ENCODE measurements around the gene SMCO3.

SMCO3 gene

GRCh38 chr12:14843425-14843887 lies 29.5 kb upstream of the SMCO3 start, which contains the start of gene ART4:
Gene ART4, minus strand, starts transcription at chr12:14843526. Its CDS starts 413 bp downstream, at chr12:14843113.
- DNase-seq (ENCODE audit: low spot score) = no peak
- in situ Hi-C loops (cut with MboI; ENCODE audit: low sequenced_read_pairs, unreplicated experiment) = loop anchor here (5.0 kb wide), 1 partner anchor 154 kb away; no protein-coding TSS in a partner anchor
- TF ChIP-seq CTCF (IDR thresholded peaks at IDR 0.05; ENCODE audit: borderline replicate concordance, control extremely low read depth, extremely low read depth, insufficient read depth, missing control alignments) = no peak

- in situ Hi-C loops (cut with MboI; ENCODE audit: low sequenced_read_pairs, unreplicated experiment) = loop anchor here (5.0 kb wide), 1 partner anchor 155 kb away; no protein-coding TSS in a partner anchor
- no peak for DNase-seq (ENCODE audit: low spot score)
- TF ChIP-seq CTCF (IDR thresholded peaks at IDR 0.05; ENCODE audit: borderline replicate concordance, control extremely low read depth, extremely low read depth, insufficient read depth, missing control alignments) = no peak
Observed at GRCh38 chr12:14842315-14842714, 28.3 kb upstream of the SMCO3 start.

- no peak for TF ChIP-seq CTCF (IDR thresholded peaks at IDR 0.05; ENCODE audit: borderline replicate concordance, control extremely low read depth, extremely low read depth, insufficient read depth, missing control alignments)
- DNase-seq (ENCODE audit: low spot score) = no peak
- in situ Hi-C loops (cut with MboI; ENCODE audit: low sequenced_read_pairs, unreplicated experiment) = loop anchor here (5.0 kb wide), 1 partner anchor 156 kb away; no protein-coding TSS in a partner anchor
Observed at GRCh38 chr12:14841761-14842160, 27.8 kb upstream of the SMCO3 start.

GRCh38 chr12:14840616-14841015 lies 26.6 kb upstream of the SMCO3 start:
- no peak for TF ChIP-seq CTCF (IDR thresholded peaks at IDR 0.05; ENCODE audit: borderline replicate concordance, control extremely low read depth, extremely low read depth, insufficient read depth, missing control alignments)
- no peak for DNase-seq (ENCODE audit: low spot score)
- in situ Hi-C loops (cut with MboI; ENCODE audit: low sequenced_read_pairs, unreplicated experiment) = loop anchor here (5.0 kb wide), 1 partner anchor 157 kb away; no protein-coding TSS in a partner anchor

GRCh38 chr12:14839262-14839661 lies 25.3 kb upstream of the SMCO3 start:
- no peak for DNase-seq (ENCODE audit: low spot score)
- no peak for TF ChIP-seq CTCF (IDR thresholded peaks at IDR 0.05; ENCODE audit: borderline replicate concordance, control extremely low read depth, extremely low read depth, insufficient read depth, missing control alignments)
- in situ Hi-C loops (cut with MboI; ENCODE audit: low sequenced_read_pairs, unreplicated experiment) = no loop called here

GRCh38 chr12:14836336-14837210 lies 22.6 kb upstream of the SMCO3 start:
- TF ChIP-seq CTCF (IDR thresholded peaks at IDR 0.05; ENCODE audit: borderline replicate concordance, control extremely low read depth, extremely low read depth, insufficient read depth, missing control alignments) = no peak
- in situ Hi-C loops (cut with MboI; ENCODE audit: low sequenced_read_pairs, unreplicated experiment) = no loop called here
- no peak for DNase-seq (ENCODE audit: low spot score)
